Stimulated activated CD8-positive, alpha-beta memory T cell treated with anti-CD3 and anti-CD28 coated beads, Interleukin-7, amount 100 ng/mL, for 48 hours (primary cell): Measurements from ENCODE around the gene THBS2.
"Not testable (repeated sequence)": the region's sequence is repeated elsewhere in the genome, so short reads cannot be mapped to it uniquely, and the experiment has no call there.

Source experiments
- DNase-seq, 2 donors: peaks; one replicate each; pipeline ENCODE4 v3.0.0-alpha.2; 2020; ENCODE audit warnings: low read depth in 1 of 2; ENCODE audit errors: extremely low read depth in 1 of 2

THBS2 gene

DNA sequence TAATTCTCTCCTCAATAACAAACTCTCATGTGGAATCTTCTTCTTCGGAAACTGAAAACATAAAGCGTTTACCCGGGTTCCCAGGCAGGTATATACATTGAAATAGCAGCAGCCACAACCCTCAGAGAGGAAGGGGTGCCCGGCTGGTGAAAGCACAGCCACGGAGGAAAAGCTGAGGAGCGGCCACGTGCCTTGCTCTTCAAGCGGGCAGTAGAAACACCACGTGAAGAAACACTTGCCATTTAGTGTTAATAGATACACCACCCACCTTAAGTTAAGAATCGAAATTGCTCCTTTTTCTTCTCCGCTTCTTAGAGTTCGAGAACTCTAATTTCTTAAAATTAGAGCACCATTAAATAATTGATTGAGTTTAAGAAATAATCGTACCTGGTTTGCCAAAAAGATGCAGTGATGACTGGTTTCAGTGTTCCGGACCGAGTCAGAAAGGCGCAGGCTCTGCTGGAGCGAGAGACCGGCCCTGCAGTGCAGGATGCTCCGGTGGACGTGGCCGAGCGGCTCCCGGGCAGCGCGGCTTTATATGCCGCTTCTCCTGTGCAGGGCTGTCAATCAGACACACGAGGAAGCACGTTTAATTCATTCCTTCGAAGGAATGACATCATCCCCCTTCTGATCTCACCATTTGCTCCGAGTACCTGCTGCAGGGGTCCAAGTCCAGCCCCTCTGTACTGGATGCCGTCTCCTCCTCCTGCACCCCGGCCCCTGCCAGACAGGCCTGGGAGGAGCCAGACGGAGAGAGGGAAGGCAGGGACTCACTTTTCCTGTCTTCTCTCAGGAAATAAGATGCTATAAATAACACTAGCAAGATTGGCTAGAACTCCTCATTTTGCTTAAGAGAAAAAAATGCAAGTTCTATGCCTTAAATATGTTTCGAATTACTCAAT is at the start of gene THBS2:
TSS of gene THBS2 (minus strand) at position 510 of the 902 bp plus-strand sequence. CDS start 3,062 bp downstream, outside the sequence.
- no peak for DNase-seq

DNA sequence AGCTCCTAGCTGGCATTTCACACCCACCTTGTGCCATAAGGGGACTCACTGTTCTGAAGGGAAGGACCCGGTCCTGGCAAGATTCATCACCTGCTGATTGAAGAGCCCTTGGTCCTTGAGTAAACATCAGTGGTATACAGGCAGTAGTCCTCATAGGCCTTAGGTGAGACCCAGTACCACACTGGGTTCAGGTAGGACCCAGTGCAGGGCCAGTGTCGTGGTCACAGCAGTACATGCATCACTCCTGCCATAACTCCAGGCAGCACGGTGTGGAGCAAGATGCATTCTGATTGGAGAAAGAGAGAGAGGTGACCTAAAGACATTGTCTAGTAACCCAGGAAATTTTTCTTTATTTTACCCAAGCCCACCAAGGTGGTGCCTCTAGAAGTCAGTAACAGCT is 49.1 kb upstream of the THBS2 start:
- DNase-seq, result no peak

DNA sequence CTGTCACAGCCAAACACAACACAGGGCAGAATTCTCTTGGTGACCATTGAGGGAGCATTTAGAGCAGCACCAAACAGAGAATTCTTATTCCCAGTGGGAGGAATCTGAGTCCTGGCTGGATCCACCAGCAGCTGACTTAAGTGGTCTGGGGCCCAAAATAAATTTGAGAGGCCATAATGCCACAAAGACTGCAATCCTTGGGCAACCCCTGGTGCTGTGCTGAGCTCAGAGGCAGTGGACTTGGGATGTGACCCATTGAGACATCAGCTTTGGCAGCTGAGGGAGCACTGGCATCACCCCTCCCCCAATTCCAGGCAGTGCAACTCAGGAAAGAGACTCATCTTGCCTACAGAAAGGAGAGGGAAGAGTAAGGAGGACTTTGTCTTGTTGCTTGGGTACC is 48.6 kb upstream of the THBS2 start:
- no peak for DNase-seq

DNA sequence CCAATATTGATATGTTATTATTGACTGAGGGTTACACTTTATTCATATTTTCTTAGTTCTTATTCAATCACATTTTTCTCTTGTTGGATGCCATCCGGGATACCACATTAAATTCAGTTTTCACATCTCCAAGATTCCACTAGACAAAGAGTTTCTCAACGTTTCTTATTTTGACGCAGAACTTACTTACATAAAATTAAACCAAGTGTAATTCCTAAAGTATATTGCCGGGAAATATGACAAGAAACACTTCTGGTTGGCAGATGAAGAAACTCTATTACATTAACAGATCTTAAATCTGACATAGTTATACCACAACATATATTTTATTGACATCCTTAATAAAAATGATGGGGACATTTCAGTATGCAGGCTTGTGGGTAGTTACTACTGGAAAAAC is 47.3 kb upstream of the THBS2 start:
- no peak for DNase-seq

DNA sequence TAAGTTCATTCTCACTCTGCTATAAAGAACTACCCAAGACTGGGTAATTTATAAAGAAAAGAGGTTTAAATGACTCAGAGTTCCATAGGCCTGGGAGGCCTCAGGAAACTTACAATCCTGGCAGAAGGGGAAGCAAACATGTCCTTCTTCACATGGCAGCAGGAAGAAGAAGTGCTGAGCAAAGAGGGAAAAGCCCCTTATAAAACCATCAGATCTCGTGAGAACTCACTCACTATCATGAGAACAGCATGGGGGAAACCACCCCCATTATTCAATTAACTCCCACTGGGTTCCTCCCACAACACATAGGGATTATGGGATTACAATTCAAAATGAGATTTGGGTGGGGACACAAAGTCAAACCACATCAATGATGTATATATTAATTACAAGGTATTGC is 45.0 kb upstream of the THBS2 start:
- not testable (repeated sequence) for DNase-seq

DNA sequence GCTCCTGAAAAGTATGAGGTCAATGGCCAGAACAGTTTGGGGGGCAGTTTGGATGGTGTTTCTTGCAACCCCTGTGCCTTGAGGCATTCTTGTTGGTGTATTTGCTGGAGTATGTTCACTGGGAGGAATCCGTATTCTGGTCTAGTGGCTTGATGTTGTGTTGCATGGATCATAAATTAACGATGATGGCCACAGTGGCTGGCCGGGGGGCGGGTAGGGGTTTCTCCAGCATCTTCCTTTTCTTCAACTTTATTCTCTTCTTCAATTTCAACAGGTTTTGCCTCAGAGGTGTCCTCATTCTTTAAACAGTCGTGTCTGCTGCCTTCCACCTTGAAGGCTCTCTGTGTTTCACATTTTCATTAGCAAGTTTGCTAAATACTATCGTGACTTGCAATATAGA is 43.0 kb upstream of the THBS2 start:
- no peak for DNase-seq

DNA sequence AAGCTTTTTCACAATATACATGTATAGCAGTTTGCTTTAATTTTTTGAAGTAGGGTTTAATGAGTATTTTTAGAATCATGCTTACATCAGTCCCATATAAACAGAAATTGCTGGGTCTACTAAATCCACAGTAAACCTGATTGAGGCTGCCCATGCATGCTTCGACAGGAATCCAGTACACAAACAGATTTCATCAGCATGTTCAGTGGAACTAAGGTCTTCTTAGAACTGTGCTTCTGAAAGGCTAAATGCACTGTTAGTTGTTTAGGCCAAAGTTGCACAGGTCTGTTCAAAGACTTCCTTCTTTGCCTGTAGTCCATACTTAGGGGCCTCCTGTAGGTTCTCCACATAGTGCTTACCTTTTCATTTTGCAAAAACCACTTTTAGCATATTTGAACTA is 42.5 kb upstream of the THBS2 start:
- DNase-seq, result no peak

DNA sequence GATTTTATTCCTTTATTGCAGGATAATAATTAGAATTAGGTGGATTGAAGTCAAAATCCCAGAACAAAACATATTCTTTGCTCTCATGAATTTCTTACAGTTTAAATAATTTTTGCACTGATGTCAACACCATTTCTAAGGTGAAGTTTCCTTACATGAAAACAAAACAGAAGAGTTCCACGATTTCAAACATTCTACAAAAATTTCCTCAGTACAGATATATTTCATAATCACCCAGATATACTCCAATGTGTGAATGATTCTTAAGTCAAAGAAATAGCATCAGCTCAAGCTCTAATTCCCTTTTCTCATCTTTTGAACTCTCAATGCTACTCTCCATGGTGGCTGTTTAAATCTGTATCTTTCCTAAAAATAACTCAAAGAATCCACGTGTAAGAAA is 39.5 kb upstream of the THBS2 start:
- DNase-seq, result no peak

DNA sequence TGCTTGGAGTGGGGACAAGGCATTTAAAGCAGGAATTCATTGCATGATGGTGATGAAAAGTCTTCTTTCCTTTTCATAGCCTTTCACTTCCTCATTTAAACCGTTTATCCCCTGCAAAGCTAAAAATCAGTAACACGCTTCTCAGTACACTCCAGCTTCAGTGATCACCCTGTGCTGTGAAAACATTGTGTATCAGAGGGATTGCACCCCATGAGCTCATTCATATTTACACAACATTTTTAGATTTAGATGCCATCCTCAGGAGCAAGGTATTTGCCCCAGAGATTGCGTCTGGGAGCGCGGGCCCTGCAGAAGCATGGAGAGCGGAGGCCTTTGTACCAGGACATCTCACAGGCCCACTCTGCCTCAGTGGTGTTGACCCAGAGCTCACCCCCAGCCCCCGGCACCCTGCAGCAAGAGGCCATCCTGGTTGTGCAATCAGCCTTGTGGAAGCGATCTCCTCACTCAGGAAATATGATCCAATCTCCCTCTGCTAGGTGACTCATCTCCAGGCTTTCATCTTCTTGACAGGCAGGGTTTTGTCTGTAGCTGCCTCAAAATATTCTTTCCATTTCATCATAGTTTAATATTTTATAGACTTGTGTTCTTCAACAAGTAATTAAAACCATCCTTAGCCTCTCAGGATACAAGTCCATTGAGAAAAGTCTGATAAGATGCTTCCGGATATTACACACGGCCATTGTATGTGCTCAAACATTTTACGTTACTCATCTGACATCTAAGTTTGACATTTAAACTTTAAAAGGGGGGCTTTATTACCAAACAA is 38.9 kb upstream of the THBS2 start:
- DNase-seq, result no peak

DNA sequence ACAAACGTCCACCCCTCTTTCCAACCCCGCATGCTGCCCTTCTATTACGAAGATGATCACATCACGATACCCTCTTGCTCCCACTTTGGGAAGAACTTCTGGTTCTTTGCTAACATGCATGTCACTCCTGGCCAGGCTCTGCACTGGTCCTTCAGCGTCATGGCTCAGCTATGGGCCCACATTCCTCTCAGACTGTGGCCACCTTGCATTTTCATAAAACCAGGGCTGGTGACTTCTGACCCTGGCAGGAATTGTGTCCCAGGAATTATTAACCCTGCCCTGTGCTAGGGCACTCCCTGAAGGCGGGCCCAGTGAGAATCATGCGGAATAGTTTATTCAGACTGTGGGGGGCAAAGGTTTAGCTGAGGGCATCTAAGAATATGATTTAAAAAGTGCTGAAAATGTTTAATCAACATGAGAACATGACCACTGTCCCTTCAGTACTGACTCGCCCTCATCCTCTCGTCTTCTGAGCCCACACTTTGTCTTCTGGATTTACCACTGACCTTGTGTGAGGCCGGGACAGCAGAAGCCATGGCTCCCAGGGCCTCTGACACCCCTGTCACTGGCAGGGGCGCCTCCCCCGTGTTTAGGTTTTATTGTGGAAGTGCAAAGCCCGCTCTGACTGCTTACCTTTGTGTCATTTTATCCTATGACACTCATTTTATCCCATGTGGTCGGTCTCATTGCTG is 38.1 kb upstream of the THBS2 start:
- DNase-seq, result no peak

DNA sequence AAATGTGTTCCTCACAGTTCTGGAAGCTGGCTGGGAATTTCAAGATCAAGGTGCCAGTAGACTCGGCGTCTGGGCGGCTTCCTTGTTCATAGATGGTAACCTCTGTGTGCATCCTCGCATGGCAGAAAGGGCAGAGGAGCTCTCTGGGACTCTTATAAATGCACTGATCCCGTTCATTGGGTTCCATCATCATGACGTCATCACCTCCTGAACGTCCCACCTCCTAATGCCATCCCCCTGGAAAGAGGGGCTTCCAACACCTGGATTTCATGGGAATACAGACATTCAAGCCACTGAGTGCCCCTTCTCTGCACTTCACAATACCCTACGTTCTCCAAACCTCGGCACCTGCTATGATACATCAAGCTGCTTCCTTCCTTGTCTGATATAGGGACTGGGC is 37.5 kb upstream of the THBS2 start:
- DNase-seq, result no peak

DNA sequence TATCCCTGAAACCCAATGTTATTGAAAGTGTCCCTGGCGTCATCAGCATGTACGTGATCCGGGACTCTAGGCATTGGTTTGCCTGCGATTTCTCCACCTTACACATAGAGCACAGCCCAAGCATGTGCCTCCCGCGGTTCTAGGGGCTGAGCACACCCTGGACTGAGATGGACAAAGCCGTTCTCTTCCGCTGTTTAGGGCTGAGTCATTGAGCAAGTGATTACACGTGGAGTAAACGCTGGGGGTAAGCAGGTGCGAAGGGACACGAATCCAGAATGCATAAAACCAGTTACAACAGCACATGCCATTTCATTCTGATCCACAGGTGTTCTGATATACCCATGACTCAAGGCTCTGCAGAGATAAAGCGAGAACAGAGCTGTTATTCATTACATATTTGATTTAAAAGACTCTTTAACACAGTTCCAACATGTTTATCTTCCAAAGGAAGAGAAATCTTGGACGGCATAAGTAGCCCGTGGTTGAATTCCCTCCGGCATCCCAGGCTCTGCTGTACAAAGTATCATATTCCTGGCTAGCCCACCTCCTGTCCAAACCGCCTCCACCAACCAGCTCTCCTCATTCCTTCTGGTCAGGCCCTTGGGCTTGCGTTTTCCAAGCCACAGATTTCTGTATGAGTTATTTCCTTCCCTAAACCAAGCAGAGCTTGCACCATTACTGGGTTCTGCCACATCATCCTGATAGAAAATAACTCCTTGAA is 36.1 kb upstream of the THBS2 start:
- DNase-seq, result no peak

DNA sequence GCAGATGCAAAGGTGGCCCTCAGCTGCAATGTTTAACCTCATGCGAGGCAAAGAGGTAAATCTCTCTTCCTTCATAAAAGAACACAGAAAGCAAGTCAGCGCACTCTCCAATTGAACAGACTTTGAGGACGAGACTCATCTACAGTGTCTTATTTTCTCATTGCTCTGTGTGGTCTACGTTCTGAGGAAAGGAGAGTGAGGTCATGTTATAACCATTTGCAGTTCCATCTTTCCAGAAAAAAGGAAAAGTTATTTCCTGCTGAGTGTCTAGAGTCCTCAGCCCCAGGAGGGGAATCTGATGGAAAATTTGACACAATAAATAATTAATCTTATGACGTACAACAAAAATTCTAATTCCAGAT is 35.6 kb upstream of the THBS2 start:
- DNase-seq, result no peak

DNA sequence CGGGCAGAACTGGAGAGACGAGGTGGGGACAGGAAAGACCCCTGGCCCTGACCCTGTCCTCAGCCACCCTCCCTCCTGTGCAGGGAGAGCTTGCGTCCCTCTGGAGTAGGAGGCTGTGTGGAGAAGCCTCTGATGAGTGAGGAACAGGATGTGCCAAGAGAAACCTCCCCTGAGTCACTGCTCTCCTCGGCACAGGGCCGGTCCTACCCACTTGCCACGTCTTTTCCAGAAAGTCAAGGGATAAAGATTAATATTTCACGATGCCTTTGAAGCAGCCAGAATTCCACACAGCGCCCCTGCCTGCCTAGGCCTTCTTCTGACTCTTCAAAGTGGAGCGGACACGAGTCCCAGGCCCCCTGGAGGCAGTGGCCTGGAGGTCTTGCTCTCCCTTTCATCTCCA is 34.9 kb upstream of the THBS2 start:
- no peak for DNase-seq

DNA sequence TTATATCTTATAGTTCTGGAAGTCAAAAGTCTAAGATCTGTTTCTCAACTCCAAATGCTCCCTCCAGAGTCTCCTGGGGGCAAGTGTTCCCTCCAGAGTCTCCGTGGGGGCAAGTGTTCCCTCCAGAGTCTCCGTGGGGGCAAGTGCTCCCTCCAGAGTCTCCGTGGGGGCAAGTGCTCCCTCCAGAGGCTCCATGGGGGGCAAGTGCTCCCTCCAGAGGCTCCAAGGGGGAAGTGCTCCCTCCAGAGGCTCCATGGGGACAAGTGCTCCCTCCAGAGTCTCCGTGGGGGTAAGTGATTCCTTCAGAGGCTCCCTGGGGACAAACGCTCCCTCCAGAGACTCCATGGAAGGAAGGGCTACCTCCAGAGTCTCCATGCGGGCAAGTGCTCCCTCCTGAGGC is 34.0 kb upstream of the THBS2 start:
- DNase-seq, result no peak

DNA sequence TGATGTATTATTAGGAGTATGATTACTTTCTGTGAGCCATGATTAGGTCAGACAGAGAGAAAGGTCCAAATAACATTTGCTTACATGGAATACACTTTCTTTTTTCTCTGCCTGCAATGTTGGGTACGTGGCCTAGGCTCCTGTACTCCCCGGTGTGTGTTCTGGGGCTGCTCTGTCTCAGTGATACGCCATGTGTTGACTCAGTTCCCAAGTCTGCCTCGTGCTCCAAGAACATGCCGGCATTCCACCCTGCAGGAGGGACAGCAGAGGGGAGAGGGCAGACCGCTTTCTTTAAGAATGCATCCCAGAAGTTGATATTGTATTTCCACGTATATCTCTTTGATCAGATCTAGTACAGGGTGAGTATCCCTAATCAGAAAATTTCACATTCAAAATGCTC is 33.3 kb upstream of the THBS2 start:
- DNase-seq, result no peak

DNA sequence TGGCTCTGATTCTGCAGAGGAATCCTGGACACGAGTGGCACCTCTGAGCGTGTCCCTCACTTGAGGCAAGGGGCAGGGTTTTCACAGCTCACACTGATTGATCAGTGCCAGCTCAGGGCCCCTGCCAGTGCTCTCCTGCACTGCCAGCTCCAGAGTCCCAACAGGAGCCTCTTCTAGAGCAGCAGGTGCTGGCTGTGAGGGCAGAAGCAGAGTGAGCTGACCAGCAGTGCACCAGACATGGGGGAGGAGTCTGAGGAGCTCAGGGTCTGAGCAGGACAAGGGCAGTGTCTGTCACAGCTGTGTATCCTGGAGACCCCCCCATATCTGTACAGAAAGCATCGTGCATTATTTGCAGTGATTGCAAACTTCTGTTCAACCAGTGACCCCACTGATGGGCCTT is 31.5 kb upstream of the THBS2 start:
- DNase-seq, result no peak

DNA sequence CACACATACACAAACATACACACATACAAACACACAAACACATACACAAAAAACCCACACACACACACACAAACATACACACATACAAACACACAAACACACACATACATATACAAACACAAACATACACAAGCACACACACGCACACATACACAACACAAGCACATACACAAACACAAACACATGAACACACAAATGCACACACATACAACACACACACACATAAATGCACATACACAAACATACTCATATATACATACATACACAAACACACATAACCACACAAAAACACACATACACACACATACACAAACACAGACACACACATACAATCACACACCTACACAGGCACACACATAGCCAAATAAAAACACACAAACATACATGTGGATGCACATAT is 30.3 kb upstream of the THBS2 start:
- no peak for DNase-seq

DNA sequence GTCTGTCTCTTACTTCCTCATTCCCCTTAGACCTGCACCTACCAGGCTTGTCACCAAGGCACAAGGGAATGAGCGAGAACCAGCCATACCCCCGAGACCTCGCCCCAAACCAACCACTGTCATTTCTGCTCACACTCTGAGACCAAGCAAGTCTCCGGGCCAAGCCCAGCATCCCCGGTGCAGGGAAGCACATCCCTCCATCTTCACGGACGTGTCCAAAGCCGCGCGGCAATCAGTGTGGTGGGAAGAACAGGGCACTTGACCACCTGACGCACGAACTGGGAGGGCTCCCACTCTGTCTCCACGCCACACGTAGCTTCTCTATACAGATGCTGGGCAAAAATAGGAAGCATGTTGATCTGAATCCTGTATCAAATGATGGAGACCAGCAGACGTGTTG is 28.4 kb upstream of the THBS2 start:
- DNase-seq, result no peak

DNA sequence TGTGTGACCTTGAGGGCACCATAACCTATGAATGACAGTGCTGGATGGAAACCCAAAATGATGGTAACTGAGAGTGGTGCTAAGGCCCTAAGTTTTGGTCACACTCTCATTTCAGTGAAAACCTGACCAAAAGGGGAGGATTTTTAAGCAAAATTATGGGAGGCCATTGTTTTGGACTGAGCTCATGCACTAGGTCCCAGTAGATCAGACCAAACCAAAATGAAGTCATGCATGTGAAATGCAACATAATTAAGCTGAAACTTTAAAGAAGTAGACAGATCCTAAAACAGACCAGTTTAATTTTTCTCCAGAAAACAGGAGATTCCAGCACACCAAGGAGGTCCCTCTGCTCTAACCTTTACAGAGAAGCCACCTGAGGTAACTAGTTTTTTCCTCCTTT is 24.0 kb upstream of the THBS2 start:
- no peak for DNase-seq

DNA sequence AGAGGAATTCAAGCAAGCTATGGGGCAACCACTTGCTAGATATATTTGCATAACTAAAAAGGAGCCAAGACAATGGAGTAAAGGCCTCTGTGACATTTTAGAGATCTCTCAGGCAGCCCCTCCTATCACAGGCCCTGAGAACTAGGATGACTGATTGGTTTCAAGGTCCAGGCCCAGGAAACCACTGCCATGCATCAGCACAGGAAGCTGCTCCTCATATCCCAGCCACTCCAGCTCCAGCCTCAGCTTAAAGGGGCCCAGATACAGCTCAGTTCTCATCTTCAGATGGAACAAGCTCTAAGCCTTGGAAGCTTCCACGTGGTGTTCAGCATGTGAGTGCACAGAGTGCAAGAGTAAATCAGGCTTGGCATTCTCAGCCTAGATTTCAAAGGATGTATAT is 21.1 kb upstream of the THBS2 start:
- no peak for DNase-seq
